Subcutaneous abdominal adipose tissue (tissue), 5 donors: Measurements from ENCODE around the gene QPRT.

Experiments used
- H3K27ac ChIP-seq: one replicate; pipeline ENCODE4 v1.7.0; 2013; ENCODE audit warnings: low read depth, mild to moderate bottlenecking, inconsistent platforms, low read length, moderate library complexity
- H3K27me3 ChIP-seq, 5 donors: one replicate each; pipeline ENCODE4 v1.7.0; 2013; ENCODE audit warnings: low read length in 5 of 5, inconsistent platforms in 1 of 5; ENCODE audit not compliant: control insufficient read depth in 5 of 5, insufficient read depth in 4 of 5
- H3K36me3 ChIP-seq, 5 donors: one replicate each; pipeline ENCODE4 v1.7.0; 2013; ENCODE audit warnings: low read length in 5 of 5; ENCODE audit not compliant: control insufficient read depth in 5 of 5, insufficient read depth in 5 of 5
- H3K4me1 ChIP-seq, 5 donors: one replicate each; pipeline ENCODE4 v1.7.0; 2013; ENCODE audit warnings: low read length in 5 of 5, mild to moderate bottlenecking in 3 of 5, moderate library complexity in 1 of 5; ENCODE audit not compliant: control insufficient read depth in 5 of 5, insufficient read depth in 5 of 5
- H3K4me3 ChIP-seq, 5 donors: one replicate each; pipeline ENCODE4 v1.7.0; 2013; ENCODE audit warnings: low read length in 5 of 5, low read depth in 1 of 5
- H3K9ac ChIP-seq, 5 donors: one replicate each; pipeline ENCODE4 v1.7.0; 2013; ENCODE audit warnings: low read length in 5 of 5, mild to moderate bottlenecking in 4 of 5, moderate library complexity in 3 of 5
- H3K9me3 ChIP-seq, 5 donors: one replicate each; pipeline ENCODE4 v1.7.0; 2013; ENCODE audit warnings: low read length in 5 of 5; ENCODE audit not compliant: control insufficient read depth in 5 of 5
- donor health status: healthy.
- donor health status: healthy.
- donor health status: healthy.
- donor health status: healthy.
- donor health status: healthy.

The QPRT gene

GRCh38 chr16:29673501-29673900 is 5.5 kb upstream of the QPRT start:
- Histone ChIP-seq H3K4me1 (peaks cover 0 to 7% (median 6%) of the 10 kb centered on the region in 5 donors), H3K9ac (no peak overlapping the region), H3K27ac (no peak overlapping the region), H3K27me3 (no peaks in the 10 kb centered on the region), H3K4me3 (no peak overlapping the region), H3K36me3 (no peaks in the 10 kb centered on the region), H3K9me3 (no peaks in the 10 kb centered on the region)

DNA sequence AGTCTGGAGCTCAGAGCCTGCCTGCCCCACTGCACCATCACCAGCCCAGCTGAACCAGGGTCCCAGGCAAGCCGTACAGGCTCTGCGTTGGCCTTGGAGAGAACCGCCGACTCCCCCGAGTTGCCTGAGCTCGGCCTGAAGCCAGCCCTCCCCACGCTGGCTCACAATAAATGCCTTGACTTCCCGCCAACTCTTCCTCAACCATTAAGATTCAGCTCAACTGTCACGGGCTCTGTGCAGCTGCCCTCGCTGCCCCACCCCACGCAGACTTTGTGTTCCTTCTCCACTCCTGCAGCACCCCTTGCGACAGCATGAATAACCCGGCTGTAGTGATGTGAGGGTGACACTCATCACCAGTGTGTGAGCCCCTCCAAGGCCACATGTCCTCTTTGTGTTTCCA is 4.8 kb upstream of the QPRT start:
- no peaks in the 10 kb centered on the region for H3K9me3 ChIP-seq

DNA sequence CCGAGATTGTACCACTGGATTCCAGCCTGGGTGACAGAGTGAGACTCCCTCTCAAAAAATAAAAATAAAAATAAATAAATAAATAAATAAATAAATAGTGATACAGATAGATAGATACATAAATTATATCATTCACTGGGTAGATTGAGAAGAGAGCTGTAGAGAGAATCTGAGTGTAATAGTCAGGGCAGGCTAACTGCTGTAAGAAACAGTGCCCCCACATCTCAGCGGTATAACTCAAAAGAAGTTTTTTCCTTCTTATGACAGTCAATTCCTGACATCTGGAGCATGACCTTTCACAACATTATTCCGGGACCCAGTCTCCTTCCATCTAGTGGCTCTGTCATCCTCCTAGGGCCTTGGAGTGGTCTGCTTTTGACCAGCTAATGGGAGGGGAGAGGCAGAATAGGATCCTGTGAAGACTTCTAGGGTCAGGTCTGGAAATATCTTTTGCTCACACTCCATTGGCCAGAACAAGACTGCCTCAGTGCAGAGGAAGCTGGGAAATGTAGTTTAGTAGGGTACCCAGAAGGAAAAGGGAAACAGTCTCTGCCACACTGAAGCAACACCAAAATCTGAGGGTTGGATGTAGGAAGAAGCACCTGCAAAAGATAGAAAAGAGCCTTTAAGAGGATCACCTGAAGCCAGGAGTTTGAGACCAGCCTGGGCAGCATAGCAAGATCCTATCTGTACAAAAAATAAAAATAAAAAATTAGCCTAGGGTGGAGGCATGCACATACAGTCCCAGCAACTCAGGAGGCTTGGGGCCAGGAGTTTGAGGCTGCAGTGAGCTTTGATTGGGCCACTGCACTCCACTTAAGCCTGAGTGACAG is 3.0 kb upstream of the QPRT start:
- Histone ChIP-seq H3K9me3 (no peaks in the 10 kb centered on the region), H3K4me1 (peaks cover 0 to 19% (median 16%) of the 10 kb centered on the region in 5 donors), H3K27me3 (no peaks in the 10 kb centered on the region), H3K27ac (no peak overlapping the region), H3K36me3 (no peaks in the 10 kb centered on the region), H3K9ac (no peak overlapping the region), H3K4me3 (no peak overlapping the region)

More for the DNA sequence above, 4.8 kb upstream of the QPRT start:
- H3K27me3 ChIP-seq = no peaks in the 10 kb centered on the region
- H3K9ac ChIP-seq = no peak overlapping the region
- H3K4me1 ChIP-seq = peaks cover 0 to 13% (median 11%) of the 10 kb centered on the region in 5 donors
- no peak overlapping the region for H3K27ac ChIP-seq
- H3K4me3 ChIP-seq = no peak overlapping the region
- no peaks in the 10 kb centered on the region for H3K36me3 ChIP-seq

DNA sequence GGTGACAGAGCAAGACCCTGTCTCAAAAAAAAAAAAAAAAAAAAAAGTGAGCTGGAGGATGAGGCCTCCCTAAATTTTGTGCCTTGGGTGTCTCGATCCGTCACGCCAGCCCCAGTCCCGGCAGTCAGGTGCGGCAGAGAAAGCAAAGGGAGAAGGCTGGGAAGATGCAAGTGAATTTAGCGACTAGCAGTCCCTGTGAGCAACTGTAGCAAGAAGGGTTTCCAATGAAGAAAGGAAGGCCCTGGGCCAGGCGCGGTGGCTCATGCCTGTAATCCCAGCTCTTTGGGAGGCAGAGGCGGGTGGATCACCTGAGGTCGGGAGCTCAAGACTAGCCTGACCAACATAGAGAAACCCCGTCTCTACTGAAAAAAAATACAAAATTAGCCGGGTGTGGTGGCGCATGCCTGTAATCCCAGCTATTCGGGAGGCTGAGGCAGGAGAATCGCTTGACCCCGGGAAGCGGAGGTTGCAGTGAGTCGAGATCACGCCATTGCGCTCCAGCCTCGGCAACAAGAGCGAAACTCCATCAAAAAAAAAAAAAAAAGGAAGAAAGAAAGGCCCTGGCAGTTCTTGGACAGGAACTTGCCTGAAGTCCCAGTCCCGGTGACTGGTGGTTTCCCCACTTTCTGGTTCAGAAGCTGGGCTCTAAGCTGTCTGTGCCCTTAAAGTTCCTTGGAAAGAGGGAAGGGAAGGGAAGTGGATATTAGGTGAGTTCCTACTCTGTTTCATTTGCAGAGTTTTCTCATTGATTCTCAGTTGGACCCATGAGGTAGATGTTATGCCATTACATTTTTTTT is 1.8 kb upstream of the QPRT start:
- no peak overlapping the region for H3K27ac ChIP-seq
- H3K36me3 ChIP-seq = no peaks in the 10 kb centered on the region
- no peaks in the 10 kb centered on the region for H3K9me3 ChIP-seq
- H3K4me1 ChIP-seq = peaks cover 0 to 19% (median 16%) of the 10 kb centered on the region in 5 donors
- H3K9ac ChIP-seq = no peak overlapping the region
- H3K27me3 ChIP-seq = no peaks in the 10 kb centered on the region
- no peak overlapping the region for H3K4me3 ChIP-seq

DNA sequence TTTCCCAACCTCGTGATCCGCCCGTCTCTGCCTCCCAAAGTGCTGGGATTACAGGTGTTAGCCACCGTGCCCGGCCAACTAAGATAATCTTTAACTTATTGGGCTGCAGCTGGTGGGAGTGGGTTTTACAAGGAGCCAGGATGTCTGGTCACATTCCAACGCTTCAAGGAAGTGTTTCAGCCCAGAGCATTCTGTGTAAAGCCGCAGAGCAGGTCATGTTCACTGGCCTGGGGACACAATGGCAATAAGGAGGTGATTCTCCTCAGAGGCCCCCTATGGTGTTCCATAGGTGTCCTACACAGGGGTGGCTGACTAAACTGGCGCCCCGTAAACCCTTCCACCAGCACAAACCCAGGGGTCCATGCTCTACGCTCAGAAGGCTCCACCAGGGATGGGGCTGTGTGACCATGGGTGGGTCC is 1.2 kb downstream of the QPRT start:
- H3K4me1 ChIP-seq = peaks cover 0 to 13% (median 11%) of the 10 kb centered on the region in 5 donors
- no peaks in the 10 kb centered on the region for H3K9me3 ChIP-seq
- H3K36me3 ChIP-seq = no peaks in the 10 kb centered on the region
- no peak overlapping the region for H3K27ac ChIP-seq
- H3K27me3 ChIP-seq = no peaks in the 10 kb centered on the region
- no peak overlapping the region for H3K4me3 ChIP-seq
- H3K9ac ChIP-seq = no peak overlapping the region

- H3K4me3 ChIP-seq = no peak overlapping the region
- no peaks in the 10 kb centered on the region for H3K36me3 ChIP-seq
- no peaks in the 10 kb centered on the region for H3K27me3 ChIP-seq
- no peak overlapping the region for H3K27ac ChIP-seq
- H3K9me3 ChIP-seq = no peaks in the 10 kb centered on the region
- H3K9ac ChIP-seq = no peak overlapping the region
- peaks cover 0 to 12% (median 11%) of the 10 kb centered on the region in 5 donors for H3K4me1 ChIP-seq
Measured at GRCh38 chr16:29683543-29684090, 4.6 kb downstream of the QPRT start.

DNA sequence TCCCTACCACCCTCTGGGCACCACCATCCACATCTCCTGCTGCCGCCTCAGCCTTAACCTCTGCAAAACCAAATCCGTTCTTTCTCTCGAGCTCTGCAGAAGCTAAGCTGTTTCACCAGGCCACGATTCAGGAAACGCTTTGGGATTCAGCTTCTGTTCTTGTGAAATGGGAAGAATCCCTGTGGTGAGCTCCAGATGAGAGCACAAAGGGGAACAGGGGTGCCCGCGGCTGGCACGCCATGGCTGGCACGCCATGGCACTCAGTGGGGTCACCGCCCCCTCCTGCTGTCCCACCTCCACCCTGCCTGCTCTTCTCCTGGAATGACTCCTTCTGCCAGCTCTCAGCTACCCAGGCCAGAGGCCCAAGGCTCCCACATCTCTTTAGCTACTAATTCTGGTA is 5.7 kb downstream of the QPRT start:
- Histone ChIP-seq H3K9ac (no peak overlapping the region), H3K4me3 (no peak overlapping the region), H3K27me3 (no peaks in the 10 kb centered on the region), H3K36me3 (no peaks in the 10 kb centered on the region), H3K27ac (no peak overlapping the region), H3K9me3 (no peaks in the 10 kb centered on the region), H3K4me1 (peaks cover 0 to 2% (median under 1%) of the 10 kb centered on the region in 5 donors)

GRCh38 chr16:29686740-29687332 is 7.9 kb downstream of the QPRT start:
- Histone ChIP-seq H3K9ac (no peak overlapping the region), H3K9me3 (no peaks in the 10 kb centered on the region), H3K36me3 (no peaks in the 10 kb centered on the region), H3K4me1 (peaks cover 0 to 5% (median 0%) of the 10 kb centered on the region in 5 donors), H3K27me3 (no peaks in the 10 kb centered on the region), H3K4me3 (no peak overlapping the region), H3K27ac (no peak overlapping the region)

DNA sequence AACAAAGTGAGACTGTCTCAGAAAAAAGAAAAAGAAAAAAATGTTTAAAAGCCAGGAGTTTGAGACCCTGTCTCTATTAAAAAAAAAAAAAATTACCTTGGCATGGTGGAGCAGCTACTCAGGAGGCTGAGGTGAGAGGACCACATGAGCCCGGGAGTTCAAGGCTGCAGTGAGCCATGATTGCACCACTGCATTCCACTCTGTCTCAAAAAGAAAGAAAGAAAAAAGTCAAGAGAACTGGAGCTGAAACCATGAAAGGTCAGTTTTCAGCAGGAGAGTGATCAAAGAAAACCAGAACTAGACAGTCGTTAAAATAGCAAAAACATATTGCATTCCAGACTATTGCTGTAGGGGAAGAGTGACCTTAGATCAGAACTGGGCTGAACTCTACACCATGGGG is 8.8 kb downstream of the QPRT start:
- H3K9ac ChIP-seq = no peak overlapping the region
- no peak overlapping the region for H3K4me3 ChIP-seq
- H3K27me3 ChIP-seq = no peaks in the 10 kb centered on the region
- peaks cover 0 to 5% (median 0%) of the 10 kb centered on the region in 5 donors for H3K4me1 ChIP-seq
- no peak overlapping the region for H3K27ac ChIP-seq
- H3K36me3 ChIP-seq = no peaks in the 10 kb centered on the region
- H3K9me3 ChIP-seq = no peaks in the 10 kb centered on the region
